OCI-LY7 (cell line): ENCODE measurements around the gene ULK1.

Source experiments
- CTCF ChIP-seq: fragments of 200-600 bp; sonication (generic); conservative IDR thresholded peaks from 2 replicates; pipeline ENCODE4 v1.5.1; 2014; ENCODE audit warnings: mild to moderate bottlenecking, antibody characterized with exemption, low read length, moderate library complexity, mixed read lengths
- EZH2phosphoT487 ChIP-seq: fragments of 200-600 bp; sonication (generic); IDR thresholded peaks from 2 replicates; pipeline ENCODE4 v1.6.1; 2018; ENCODE audit warnings: low read depth, borderline replicate concordance, mild to moderate bottlenecking, mixed run types, antibody characterized with exemption, low read length, moderate library complexity, mixed read lengths

- TF ChIP-seq CTCF (no peak), EZH2phosphoT487 (no peak)
Observed at GRCh38 chr12:131905081-131905629, 10.7 kb downstream of the ULK1 start.
